Neural cell (in vitro differentiated cells): ENCODE measurements around the gene SPEM3.

Experiments
- EZH2 ChIP-seq: fragments of 200-600, 300-800 bp; shearing (Covaris generic), sonication (generic); IDR thresholded peaks from 2 replicates; pipeline ENCODE4 v1.6.1; 2014; ENCODE audit warnings: antibody characterized with exemption, low read length, borderline replicate concordance, mild to moderate bottlenecking; ENCODE audit not compliant: insufficient read depth, poor library complexity, severe bottlenecking
- MXI1 ChIP-seq: fragments of 450-650 bp; conservative IDR thresholded peaks from 2 replicates; pipeline ENCODE4 v1.6.1; 2014; ENCODE audit warnings: antibody characterized with exemption, mild to moderate bottlenecking; ENCODE audit not compliant: poor library complexity, severe bottlenecking
- POLR2AphosphoS5 ChIP-seq: IDR thresholded peaks from 2 replicates; pipeline ENCODE4 v1.6.1; 2012
- TAF1 ChIP-seq: IDR thresholded peaks from 2 replicates; pipeline ENCODE4 v1.6.1; 2012; ENCODE audit warnings: low read depth
- TF ChIP-seq, protein P1 (sequence below): fragments of 450-650 bp; IDR thresholded peaks from 2 replicates; pipeline ENCODE4 v1.5.1; 2014; ENCODE audit warnings: antibody characterized with exemption, mild to moderate bottlenecking, moderate library complexity; ENCODE audit not compliant: poor library complexity, severe bottlenecking
- TF ChIP-seq, protein P2 (sequence below): IDR thresholded peaks from 2 replicates; pipeline ENCODE4 v1.6.1; 2012; ENCODE audit warnings: borderline replicate concordance

DNA sequence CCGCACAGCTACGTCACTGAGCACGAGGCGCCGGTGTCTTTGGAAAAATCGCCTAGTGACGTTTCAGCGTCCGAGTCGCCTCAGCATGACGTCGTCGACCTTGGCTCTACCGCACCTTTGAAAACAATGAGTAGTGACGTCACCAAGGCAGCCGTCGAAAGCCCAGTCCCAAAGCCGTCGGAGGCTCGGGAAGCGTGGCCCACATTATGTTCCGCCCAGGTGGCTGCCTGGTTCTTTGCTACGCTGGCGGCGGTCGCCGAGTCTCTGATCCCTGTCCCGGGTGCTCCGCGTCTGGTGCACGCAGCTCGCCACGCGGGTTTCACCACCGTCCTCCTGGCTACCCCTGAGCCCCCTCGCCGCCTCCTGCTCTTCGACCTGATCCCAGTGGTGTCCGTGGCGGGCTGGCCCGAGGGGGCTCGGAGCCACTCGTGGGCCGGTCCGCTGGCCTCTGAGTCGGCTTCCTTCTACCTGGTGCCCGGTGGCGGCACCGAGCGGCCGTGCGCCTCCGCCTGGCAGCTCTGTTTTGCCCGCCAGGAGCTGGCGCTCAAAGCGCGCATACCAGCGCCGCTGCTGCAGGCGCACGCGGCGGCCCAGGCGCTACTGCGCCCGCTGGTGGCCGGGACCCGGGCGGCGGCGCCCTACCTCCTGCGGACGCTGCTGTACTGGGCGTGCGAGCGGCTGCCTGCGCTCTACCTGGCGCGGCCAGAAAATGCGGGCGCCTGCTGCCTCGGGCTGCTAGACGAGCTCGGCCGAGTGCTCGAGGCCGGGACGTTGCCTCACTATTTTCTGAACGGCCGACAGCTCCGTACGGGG is 8.1 kb downstream of the SPEM3 start:
- TF ChIP-seq, protein P1, sequence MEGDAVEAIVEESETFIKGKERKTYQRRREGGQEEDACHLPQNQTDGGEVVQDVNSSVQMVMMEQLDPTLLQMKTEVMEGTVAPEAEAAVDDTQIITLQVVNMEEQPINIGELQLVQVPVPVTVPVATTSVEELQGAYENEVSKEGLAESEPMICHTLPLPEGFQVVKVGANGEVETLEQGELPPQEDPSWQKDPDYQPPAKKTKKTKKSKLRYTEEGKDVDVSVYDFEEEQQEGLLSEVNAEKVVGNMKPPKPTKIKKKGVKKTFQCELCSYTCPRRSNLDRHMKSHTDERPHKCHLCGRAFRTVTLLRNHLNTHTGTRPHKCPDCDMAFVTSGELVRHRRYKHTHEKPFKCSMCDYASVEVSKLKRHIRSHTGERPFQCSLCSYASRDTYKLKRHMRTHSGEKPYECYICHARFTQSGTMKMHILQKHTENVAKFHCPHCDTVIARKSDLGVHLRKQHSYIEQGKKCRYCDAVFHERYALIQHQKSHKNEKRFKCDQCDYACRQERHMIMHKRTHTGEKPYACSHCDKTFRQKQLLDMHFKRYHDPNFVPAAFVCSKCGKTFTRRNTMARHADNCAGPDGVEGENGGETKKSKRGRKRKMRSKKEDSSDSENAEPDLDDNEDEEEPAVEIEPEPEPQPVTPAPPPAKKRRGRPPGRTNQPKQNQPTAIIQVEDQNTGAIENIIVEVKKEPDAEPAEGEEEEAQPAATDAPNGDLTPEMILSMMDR: peak; percentile 97
- TF ChIP-seq TAF1 (no peak), EZH2 (no peak), POLR2AphosphoS5 (peak; percentile 38), MXI1 (peak; percentile 83)
- TF ChIP-seq, protein P2, sequence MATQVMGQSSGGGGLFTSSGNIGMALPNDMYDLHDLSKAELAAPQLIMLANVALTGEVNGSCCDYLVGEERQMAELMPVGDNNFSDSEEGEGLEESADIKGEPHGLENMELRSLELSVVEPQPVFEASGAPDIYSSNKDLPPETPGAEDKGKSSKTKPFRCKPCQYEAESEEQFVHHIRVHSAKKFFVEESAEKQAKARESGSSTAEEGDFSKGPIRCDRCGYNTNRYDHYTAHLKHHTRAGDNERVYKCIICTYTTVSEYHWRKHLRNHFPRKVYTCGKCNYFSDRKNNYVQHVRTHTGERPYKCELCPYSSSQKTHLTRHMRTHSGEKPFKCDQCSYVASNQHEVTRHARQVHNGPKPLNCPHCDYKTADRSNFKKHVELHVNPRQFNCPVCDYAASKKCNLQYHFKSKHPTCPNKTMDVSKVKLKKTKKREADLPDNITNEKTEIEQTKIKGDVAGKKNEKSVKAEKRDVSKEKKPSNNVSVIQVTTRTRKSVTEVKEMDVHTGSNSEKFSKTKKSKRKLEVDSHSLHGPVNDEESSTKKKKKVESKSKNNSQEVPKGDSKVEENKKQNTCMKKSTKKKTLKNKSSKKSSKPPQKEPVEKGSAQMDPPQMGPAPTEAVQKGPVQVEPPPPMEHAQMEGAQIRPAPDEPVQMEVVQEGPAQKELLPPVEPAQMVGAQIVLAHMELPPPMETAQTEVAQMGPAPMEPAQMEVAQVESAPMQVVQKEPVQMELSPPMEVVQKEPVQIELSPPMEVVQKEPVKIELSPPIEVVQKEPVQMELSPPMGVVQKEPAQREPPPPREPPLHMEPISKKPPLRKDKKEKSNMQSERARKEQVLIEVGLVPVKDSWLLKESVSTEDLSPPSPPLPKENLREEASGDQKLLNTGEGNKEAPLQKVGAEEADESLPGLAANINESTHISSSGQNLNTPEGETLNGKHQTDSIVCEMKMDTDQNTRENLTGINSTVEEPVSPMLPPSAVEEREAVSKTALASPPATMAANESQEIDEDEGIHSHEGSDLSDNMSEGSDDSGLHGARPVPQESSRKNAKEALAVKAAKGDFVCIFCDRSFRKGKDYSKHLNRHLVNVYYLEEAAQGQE: no peak
